Activated CD4-positive, alpha-beta T cell treated with anti-CD3 and anti-CD28 coated beads, Interleukin-2, amount 50 U/mL, for 48 hours (primary cell): ENCODE measurements around the gene SMIM44.
"Not testable (repeated sequence)": the region's sequence is repeated elsewhere in the genome, so short reads cannot be mapped to it uniquely, and the experiment has no call there.

Experiments
- DNase-seq, 2 experiments: peaks; one replicate each; pipeline ENCODE4 v3.0.0-alpha.2; 2020

The SMIM44 gene

GRCh38 chr19:3456925-3457527, 26.2 kb downstream of the SMIM44 start:
- no peak for DNase-seq

GRCh38 chr19:3455960-3456601, 27.2 kb downstream of the SMIM44 start:
- DNase-seq: no peak

GRCh38 chr19:3455393-3455955, 27.8 kb downstream of the SMIM44 start:
- no peak for DNase-seq

- no peak for DNase-seq
Measured at GRCh38 chr19:3454656-3455392, 28.4 kb downstream of the SMIM44 start.

GRCh38 chr19:3453840-3454239, 29.4 kb downstream of the SMIM44 start:
- no peak for DNase-seq

GRCh38 chr19:3452942-3453214, 30.4 kb downstream of the SMIM44 start:
- not testable (repeated sequence) for DNase-seq

- no peak for DNase-seq
Measured at GRCh38 chr19:3452171-3452941, 30.9 kb downstream of the SMIM44 start.

GRCh38 chr19:3451451-3451866, 31.8 kb downstream of the SMIM44 start:
- no peak for DNase-seq

GRCh38 chr19:3450796-3451411, 32.3 kb downstream of the SMIM44 start:
- no peak for DNase-seq

- no peak for DNase-seq
Measured at GRCh38 chr19:3448616-3449334, 34.5 kb downstream of the SMIM44 start.

- not testable (repeated sequence) for DNase-seq
Measured at GRCh38 chr19:3446657-3447056, 36.6 kb downstream of the SMIM44 start.

- DNase-seq: no peak
Measured at GRCh38 chr19:3444695-3445234, 38.5 kb downstream of the SMIM44 start.

- no peak for DNase-seq
Measured at GRCh38 chr19:3443840-3444694, 39.2 kb downstream of the SMIM44 start.

- DNase-seq: no peak
Measured at GRCh38 chr19:3442487-3443071, 40.7 kb downstream of the SMIM44 start.

- no peak for DNase-seq
Measured at GRCh38 chr19:3441986-3442329, 41.3 kb downstream of the SMIM44 start.

- no peak for DNase-seq
Measured at GRCh38 chr19:3441089-3441985, 41.9 kb downstream of the SMIM44 start.

GRCh38 chr19:3440082-3440481, 43.2 kb downstream of the SMIM44 start:
- DNase-seq: peak; percentile 67 to 70

- peak; percentile 97 for DNase-seq
Measured at GRCh38 chr19:3434630-3435553, 48.3 kb downstream of the SMIM44 start.
